Smooth muscle cell (in vitro differentiated cells): ENCODE results near the gene ATP8A2. TPM values are rescaled to one million over a fixed set of nuclear protein-coding genes. Genes with fewer than 3 reads are reported as not detected.

Experiments used
- DNase-seq: peaks from one replicate; lab custom pipeline; 2025; ENCODE audit not compliant: unreplicated experiment; lab: John Stamatoyannopoulos, UW
- H2AFZ ChIP-seq: fragments of 200-600 bp; sonication (generic); 2 replicates; pipeline ENCODE4 v1.6.0; 2016; ENCODE audit warnings: antibody characterized with exemption, low read depth, mild to moderate bottlenecking
- H3F3A ChIP-seq: fragments of 200-600 bp; sonication (generic); 2 replicates; pipeline ENCODE4 v1.6.0; 2017; ENCODE audit warnings: antibody characterized with exemption, low read depth
- H3K27ac ChIP-seq: fragments of 200-600 bp; sonication (generic); 2 replicates; pipeline ENCODE4 v1.5.1; 2016; ENCODE audit warnings: low read depth, mild to moderate bottlenecking
- H3K27me3 ChIP-seq: fragments of 200-600 bp; sonication (generic); 2 replicates; pipeline ENCODE4 v1.6.1; 2016; ENCODE audit warnings: low read depth, mild to moderate bottlenecking
- H3K36me3 ChIP-seq: fragments of 200-600 bp; sonication (generic); 2 replicates; pipeline ENCODE4 v1.5.1; 2016; ENCODE audit warnings: low read depth
- H3K4me1 ChIP-seq: fragments of 200-600 bp; sonication (generic); 2 replicates; pipeline ENCODE4 v1.5.1; 2016; ENCODE audit warnings: low read depth
- H3K4me2 ChIP-seq: fragments of 200-600 bp; sonication (generic); 2 replicates; pipeline ENCODE4 v1.6.0; 2016; ENCODE audit warnings: mild to moderate bottlenecking
- H3K4me3 ChIP-seq: fragments of 200-600 bp; sonication (generic); 2 replicates; pipeline ENCODE4 v1.5.1; 2016; ENCODE audit warnings: mild to moderate bottlenecking
- H3K79me2 ChIP-seq: fragments of 200-600 bp; sonication (generic); 2 replicates; pipeline ENCODE4 v1.6.0; 2016; ENCODE audit warnings: low read depth, mild to moderate bottlenecking
- H3K9ac ChIP-seq: fragments of 200-600 bp; sonication (generic); 2 replicates; pipeline ENCODE4 v1.6.0; 2016; ENCODE audit warnings: low read depth
- H3K9me3 ChIP-seq: fragments of 200-600 bp; sonication (generic); replicated peaks from 2 replicates; pipeline ENCODE4 v1.5.1; 2016; ENCODE audit warnings: low read depth
- H4K20me1 ChIP-seq: fragments of 200-600 bp; sonication (generic); 2 replicates; pipeline ENCODE4 v1.6.0; 2016; ENCODE audit warnings: low read depth
- CTCF ChIP-seq: fragments of 200-600 bp; sonication (generic); IDR thresholded peaks from 2 replicates; pipeline ENCODE4 v1.5.1; 2017; ENCODE audit warnings: borderline replicate concordance, mild to moderate bottlenecking, antibody characterized with exemption; ENCODE audit not compliant: insufficient read depth, poor library complexity, severe bottlenecking
- WGBS: methylation state at CpG from one replicate; pipeline ENCODE4 v1.1.7; 2016; ENCODE audit warnings: low lambda C conversion rate; 5-methylcytosine and 5-hydroxymethylcytosine counted together
- polyA plus RNA-seq: library from polyadenylated mRNA; unstranded; fragments of >200 nt; fragmentation: Nextera tagmentation; extraction: Ambion mirVana; gene quantifications from 2 replicates; pipeline ENCODE4 v1.2.1, GENCODE V29; 2016
- total RNA-seq: library from RNA; depleted of rRNA; stranded (reverse); fragments of >200 nt; gene quantifications from 2 replicates; pipeline ENCODE4 v1.2.3, GENCODE V29; 2014

ATP8A2 gene
- total and polyA plus RNA-seq, 2 experiments from 2014 or later: under 0.01 to 0.06 TPM

GRCh38 chr13:25380082-25380481 is 8.3 kb downstream of the ATP8A2 start:
- no peak overlapping the region for H3K27ac ChIP-seq
- 63% methylated on average over 4 of the region's 4 CpGs for WGBS
- no peak for DNase-seq
- H3F3A ChIP-seq: no peaks in the 10 kb centered on the region
- H3K4me3 ChIP-seq: no peak overlapping the region
- H3K9me3 ChIP-seq: no peaks in the 10 kb centered on the region
- no peaks in the 10 kb centered on the region for H4K20me1 ChIP-seq
- H3K4me2 ChIP-seq: no peak overlapping the region
- no peak overlapping the region for H2AFZ ChIP-seq
- H3K27me3 ChIP-seq: peaks cover 5% of the 10 kb centered on the region
- H3K4me1 ChIP-seq: no peaks in the 10 kb centered on the region
- no peak overlapping the region for H3K9ac ChIP-seq
- no peak for TF ChIP-seq CTCF
- no peaks in the 10 kb centered on the region for H3K79me2 ChIP-seq
- H3K36me3 ChIP-seq: no peaks in the 10 kb centered on the region

- no peak for DNase-seq
- no peak for TF ChIP-seq CTCF
- Histone ChIP-seq H3K27me3 (no peaks in the 10 kb centered on the region), H3K36me3 (no peaks in the 10 kb centered on the region), H3K4me1 (no peaks in the 10 kb centered on the region), H3K9me3 (no peaks in the 10 kb centered on the region), H3K4me3 (no peak overlapping the region), H3K4me2 (no peak overlapping the region), H3K79me2 (no peaks in the 10 kb centered on the region), H3K27ac (no peak overlapping the region), H3K9ac (no peak overlapping the region), H2AFZ (no peak overlapping the region), H4K20me1 (no peaks in the 10 kb centered on the region), H3F3A (no peaks in the 10 kb centered on the region)
- WGBS: 90% methylated on average over 7 of the region's 7 CpGs
Observed at GRCh38 chr13:25380741-25381324, 9.1 kb downstream of the ATP8A2 start.

GRCh38 chr13:25384758-25385410 is 13.1 kb downstream of the ATP8A2 start:
- no peaks in the 10 kb centered on the region for H3K4me1 ChIP-seq
- no peaks in the 10 kb centered on the region for H3K36me3 ChIP-seq
- no peak overlapping the region for H3K4me3 ChIP-seq
- H3K9me3 ChIP-seq: no peaks in the 10 kb centered on the region
- no peak for TF ChIP-seq CTCF
- H3K27ac ChIP-seq: no peak overlapping the region
- H3K4me2 ChIP-seq: no peak overlapping the region
- no peaks in the 10 kb centered on the region for H4K20me1 ChIP-seq
- no peaks in the 10 kb centered on the region for H3K27me3 ChIP-seq
- no peak for DNase-seq
- no peaks in the 10 kb centered on the region for H3K79me2 ChIP-seq
- H3F3A ChIP-seq: no peaks in the 10 kb centered on the region
- 47% methylated on average over 4 of the region's 4 CpGs for whole genome bisulfite sequencing
- peak overlapping the region; percentile 54 for H2AFZ ChIP-seq
- no peak overlapping the region for H3K9ac ChIP-seq

GRCh38 chr13:25391932-25392331 is 20.2 kb downstream of the ATP8A2 start:
- H4K20me1 ChIP-seq: no peaks in the 10 kb centered on the region
- no peak overlapping the region for H3K4me3 ChIP-seq
- H3K36me3 ChIP-seq: no peaks in the 10 kb centered on the region
- H3K4me2 ChIP-seq: no peak overlapping the region
- 79% methylated on average over 4 of the region's 4 CpGs for WGBS
- no peaks in the 10 kb centered on the region for H3K4me1 ChIP-seq
- TF ChIP-seq CTCF: no peak
- no peaks in the 10 kb centered on the region for H3K27me3 ChIP-seq
- no peak overlapping the region for H2AFZ ChIP-seq
- H3F3A ChIP-seq: no peaks in the 10 kb centered on the region
- no peaks in the 10 kb centered on the region for H3K9me3 ChIP-seq
- no peak overlapping the region for H3K9ac ChIP-seq
- no peak overlapping the region for H3K27ac ChIP-seq
- no peaks in the 10 kb centered on the region for H3K79me2 ChIP-seq
- no peak for DNase-seq
